GM19099 (cell line): ENCODE data around the gene NFRKB.

ENCODE experiments used
- POLR2A ChIP-seq: IDR thresholded peaks from 3 replicates; pipeline ENCODE4 v1.6.1; 2011; ENCODE audit warnings: low read depth; ENCODE audit not compliant: insufficient read length; ENCODE audit errors: extremely low read depth

Gene NFRKB

GRCh38 chr11:129895126-129896041 lies at the start of gene NFRKB:
Gene NFRKB, minus strand, starts transcription at chr11:129895578. Its CDS starts 2,729 bp downstream, at chr11:129892849.
- TF ChIP-seq POLR2A, result peak; percentile 69

GRCh38 chr11:129944696-129945095 lies 49.3 kb upstream of the NFRKB start:
- no peak for TF ChIP-seq POLR2A

- TF ChIP-seq POLR2A, result no peak
Observed at GRCh38 chr11:129943036-129943435, 47.7 kb upstream of the NFRKB start.

GRCh38 chr11:129939510-129939909 lies 44.1 kb upstream of the NFRKB start:
- TF ChIP-seq POLR2A, result no peak

- TF ChIP-seq POLR2A, result no peak
Observed at GRCh38 chr11:129938764-129939163, 43.4 kb upstream of the NFRKB start.

GRCh38 chr11:129937592-129938238 lies 42.3 kb upstream of the NFRKB start:
- TF ChIP-seq POLR2A, result no peak

GRCh38 chr11:129935723-129936122 lies 40.3 kb upstream of the NFRKB start:
- TF ChIP-seq POLR2A, result no peak

GRCh38 chr11:129933891-129934290 lies 38.5 kb upstream of the NFRKB start:
- no peak for TF ChIP-seq POLR2A

GRCh38 chr11:129933262-129933661 lies 37.9 kb upstream of the NFRKB start:
- no peak for TF ChIP-seq POLR2A

- TF ChIP-seq POLR2A, result no peak
Observed at GRCh38 chr11:129932381-129933067, 37.1 kb upstream of the NFRKB start.

GRCh38 chr11:129930743-129931142 lies 35.4 kb upstream of the NFRKB start:
- TF ChIP-seq POLR2A, result no peak

GRCh38 chr11:129930296-129930695 lies 34.9 kb upstream of the NFRKB start:
- no peak for TF ChIP-seq POLR2A

- no peak for TF ChIP-seq POLR2A
Observed at GRCh38 chr11:129929721-129930120, 34.3 kb upstream of the NFRKB start.

GRCh38 chr11:129928923-129929692 lies 33.7 kb upstream of the NFRKB start:
- TF ChIP-seq POLR2A, result no peak

- no peak for TF ChIP-seq POLR2A
Observed at GRCh38 chr11:129922674-129923073, 27.3 kb upstream of the NFRKB start.
